Vagina (tissue), 2 donors: ENCODE results near the gene CD38. TPM values are rescaled to one million over a fixed set of nuclear protein-coding genes. Genes with fewer than 3 reads are reported as not detected.
A peak's percentile ranks its signal among the peaks of the same experiment; 100 is the strongest.
"Not testable (repeated sequence)": the region's sequence is repeated elsewhere in the genome, so short reads cannot be mapped to it uniquely, and the experiment has no call there.

Source experiments
- DNase-seq, 2 donors: peaks; one replicate each; pipeline ENCODE4 v3.0.0-alpha.2; 2017; ENCODE audit errors: extremely low spot score in 2 of 2
- H3K27ac ChIP-seq: fragments of 200-600 bp; sonication (generic); one replicate; pipeline ENCODE4 v1.5.1; 2019
- H3K27me3 ChIP-seq: fragments of 200-600 bp; sonication (generic); one replicate; pipeline ENCODE4 v1.5.1; 2019
- H3K36me3 ChIP-seq, 2 donors: fragments of 200-600 bp; sonication (generic); one replicate each; pipeline ENCODE4 v1.5.1; 2017 to 2019
- H3K4me1 ChIP-seq: fragments of 200-600 bp; sonication (generic); one replicate; pipeline ENCODE4 v1.5.1; 2019
- H3K4me3 ChIP-seq, 2 donors: fragments of 200-600 bp; sonication (generic); 1 replicate in 1 of 2; 2 replicates in 1 of 2; pipeline ENCODE4 v1.5.1; 2016 to 2019
- H3K9me3 ChIP-seq: fragments of 200-600 bp; sonication (generic); one replicate; pipeline ENCODE4 v1.5.1; 2019
- CTCF ChIP-seq, 3 experiments: fragments of 450-650 bp in 2 of 3; fragments of 200-600 bp in 1 of 3; sonication (generic) in 1 of 3; IDR thresholded peaks; one replicate each; pipeline ENCODE4 v1.5.1; 2017 to 2019; ENCODE audit warnings: antibody characterized with exemption in 3 of 3, mild to moderate bottlenecking in 2 of 3, moderate library complexity in 2 of 3
- POLR2A ChIP-seq, 2 donors: fragments of 450-650 bp; IDR thresholded peaks; one replicate each; pipeline ENCODE4 v1.6.1; 2017; ENCODE audit warnings: antibody characterized with exemption in 2 of 2, mild to moderate bottlenecking in 2 of 2, moderate library complexity in 2 of 2
- POLR2AphosphoS5 ChIP-seq, 2 donors: sonication (generic); formaldehyde crosslinking; IDR thresholded peaks; one replicate each; pipeline ENCODE4 v1.9.0; 2017; ENCODE audit warnings: antibody characterized with exemption in 2 of 2, mild to moderate bottlenecking in 2 of 2, low read depth in 1 of 2; ENCODE audit not compliant: insufficient read depth in 1 of 2
- intact Hi-C: fragments of 100-400 bp; cut with DNase I; formaldehyde crosslinking; loops from one replicate; pipeline ENCODE4 v1.15.1; 2023
- total RNA-seq: library from RNA; depleted of rRNA; stranded (reverse); fragments of >200 nt; gene quantifications from one replicate; pipeline ENCODE4 v1.2.3, GENCODE V29; 2016

The CD38 gene
- total RNA-seq, 1 donor from 2014 or later, result 1.2 TPM

GRCh38 chr4:15758294-15758693, 19.8 kb upstream of the CD38 start:
- no peaks in the 10 kb centered on the region for H3K36me3 ChIP-seq
- TF ChIP-seq CTCF (IDR thresholded peaks at IDR 0.05), result no peak
- no peak for TF ChIP-seq POLR2AphosphoS5 (IDR thresholded peaks at IDR 0.05; ENCODE audit: insufficient read depth in 1 of 2, low read depth in 1 of 2)
- TF ChIP-seq POLR2A (IDR thresholded peaks at IDR 0.05), result no peak
- intact Hi-C loops, result no loop called here

GRCh38 chr4:15762460-15762859, 15.7 kb upstream of the CD38 start:
- H3K27ac ChIP-seq, H3K4me1 ChIP-seq, H3K4me3 ChIP-seq, H3K27me3 ChIP-seq, H3K36me3 ChIP-seq, intact Hi-C loops, H3K9me3 ChIP-seq, DNase-seq: not testable (repeated sequence)

More at GRCh38 chr4:15758294-15758693, 19.8 kb upstream of the CD38 start:
- no peak overlapping the region for H3K4me3 ChIP-seq
- no peaks in the 10 kb centered on the region for H3K9me3 ChIP-seq
- H3K27me3 ChIP-seq, result no peaks in the 10 kb centered on the region
- no peaks in the 10 kb centered on the region for H3K4me1 ChIP-seq
- H3K27ac ChIP-seq, result no peak overlapping the region
- DNase-seq, result no peak

- TF ChIP-seq POLR2AphosphoS5 (IDR thresholded peaks at IDR 0.05; ENCODE audit: insufficient read depth in 1 of 2, low read depth in 1 of 2) (no peak), CTCF (IDR thresholded peaks at IDR 0.05) (no peak), POLR2A (IDR thresholded peaks at IDR 0.05) (no peak)
- intact Hi-C loops, result no loop called here
- Histone ChIP-seq H3K4me3 (no peak overlapping the region), H3K27ac (no peak overlapping the region), H3K27me3 (no peaks in the 10 kb centered on the region), H3K4me1 (no peaks in the 10 kb centered on the region), H3K9me3 (no peaks in the 10 kb centered on the region), H3K36me3 (no peaks in the 10 kb centered on the region)
- peak in 1 of 2 donors; percentile 52 for DNase-seq
Measured at GRCh38 chr4:15765391-15765790, 12.7 kb upstream of the CD38 start.

GRCh38 chr4:15765910-15766697, 12.0 kb upstream of the CD38 start:
- no peak overlapping the region for H3K4me3 ChIP-seq
- H3K27ac ChIP-seq, result no peak overlapping the region
- peak in 1 of 2 donors; percentile 40 for DNase-seq
- no peaks in the 10 kb centered on the region for H3K27me3 ChIP-seq
- TF ChIP-seq CTCF (IDR thresholded peaks at IDR 0.05) (no peak), POLR2A (IDR thresholded peaks at IDR 0.05) (no peak), POLR2AphosphoS5 (IDR thresholded peaks at IDR 0.05; ENCODE audit: insufficient read depth in 1 of 2, low read depth in 1 of 2) (no peak)
- H3K4me1 ChIP-seq, result no peaks in the 10 kb centered on the region
- H3K36me3 ChIP-seq, result no peaks in the 10 kb centered on the region
- intact Hi-C loops, result no loop called here
- H3K9me3 ChIP-seq, result no peaks in the 10 kb centered on the region

- Histone ChIP-seq H3K9me3 (no peaks in the 10 kb centered on the region), H3K4me1 (no peaks in the 10 kb centered on the region), H3K4me3 (no peak overlapping the region), H3K36me3 (no peaks in the 10 kb centered on the region), H3K27me3 (no peaks in the 10 kb centered on the region), H3K27ac (no peak overlapping the region)
- intact Hi-C loops, result no loop called here
- DNase-seq, result peak in 1 of 2 donors; percentile 56
- TF ChIP-seq POLR2A (IDR thresholded peaks at IDR 0.05) (no peak), POLR2AphosphoS5 (IDR thresholded peaks at IDR 0.05; ENCODE audit: insufficient read depth in 1 of 2, low read depth in 1 of 2) (no peak), CTCF (IDR thresholded peaks at IDR 0.05) (no peak)
Measured at GRCh38 chr4:15766821-15767220, 11.3 kb upstream of the CD38 start.
